Activated T-helper 1 cell treated with anti-CD3 and anti-CD28 coated beads, Interleukin-2, amount 50 U/mL, for 16 hours (primary cell): Measurements from ENCODE around the gene ATP12A.

Experiments used
- DNase-seq, 2 donors: peaks; one replicate each; pipeline ENCODE4 v3.0.0-alpha.2; 2020; ENCODE audit warnings: low read depth in 1 of 2, low spot score in 1 of 2

Gene ATP12A

GRCh38 chr13:24663089-24663395 is 17.2 kb upstream of the ATP12A start:
- no peak for DNase-seq

- no peak for DNase-seq
Measured at GRCh38 chr13:24663586-24663985, 16.6 kb upstream of the ATP12A start.

GRCh38 chr13:24664726-24665409 is 15.3 kb upstream of the ATP12A start:
- DNase-seq, result no peak

- DNase-seq, result no peak
Measured at GRCh38 chr13:24668511-24668910, 11.7 kb upstream of the ATP12A start.

- no peak for DNase-seq
Measured at GRCh38 chr13:24668955-24669582, 11.1 kb upstream of the ATP12A start.

GRCh38 chr13:24670174-24670573 is 10.0 kb upstream of the ATP12A start:
- no peak for DNase-seq

GRCh38 chr13:24670961-24671381 is 9.2 kb upstream of the ATP12A start:
- no peak for DNase-seq

GRCh38 chr13:24671386-24672113 is 8.7 kb upstream of the ATP12A start:
- no peak for DNase-seq

- no peak for DNase-seq
Measured at GRCh38 chr13:24672141-24673132, 7.8 kb upstream of the ATP12A start.

- no peak for DNase-seq
Measured at GRCh38 chr13:24675806-24676570, 4.2 kb upstream of the ATP12A start.

- no peak for DNase-seq
Measured at GRCh38 chr13:24678151-24678550, 2.1 kb upstream of the ATP12A start.

GRCh38 chr13:24679686-24680085 is 522 bp upstream of the ATP12A start:
- DNase-seq, result no peak

GRCh38 chr13:24680921-24681604 is 855 bp downstream of the ATP12A start:
- no peak for DNase-seq

- DNase-seq, result no peak
Measured at GRCh38 chr13:24681930-24682329, 1.7 kb downstream of the ATP12A start.

GRCh38 chr13:24682353-24682752 is 2.1 kb downstream of the ATP12A start:
- no peak for DNase-seq

- DNase-seq, result no peak
Measured at GRCh38 chr13:24683351-24683750, 3.1 kb downstream of the ATP12A start.

GRCh38 chr13:24683838-24684599 is 3.8 kb downstream of the ATP12A start:
- DNase-seq, result peak; percentile 29 to 43

- DNase-seq, result no peak
Measured at GRCh38 chr13:24684600-24684998, 4.4 kb downstream of the ATP12A start.

GRCh38 chr13:24685314-24685713 is 5.1 kb downstream of the ATP12A start:
- DNase-seq, result no peak
